NCI-H2171 (cell line): Measurements from ENCODE around the gene PEX11B.

ENCODE experiments used
- DNase-seq: peaks from one replicate; lab custom pipeline; 2025; lab: John Stamatoyannopoulos, UW

PEX11B gene, protein sequence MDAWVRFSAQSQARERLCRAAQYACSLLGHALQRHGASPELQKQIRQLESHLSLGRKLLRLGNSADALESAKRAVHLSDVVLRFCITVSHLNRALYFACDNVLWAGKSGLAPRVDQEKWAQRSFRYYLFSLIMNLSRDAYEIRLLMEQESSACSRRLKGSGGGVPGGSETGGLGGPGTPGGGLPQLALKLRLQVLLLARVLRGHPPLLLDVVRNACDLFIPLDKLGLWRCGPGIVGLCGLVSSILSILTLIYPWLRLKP

GRCh38 chr1:145918144-145918991, at the start of gene PEX11B:
TSS of gene PEX11B (minus strand) at chr1:145918717. CDS start at chr1:145918688, 29 bp downstream.
- DNase-seq: peak; percentile 95

DNA sequence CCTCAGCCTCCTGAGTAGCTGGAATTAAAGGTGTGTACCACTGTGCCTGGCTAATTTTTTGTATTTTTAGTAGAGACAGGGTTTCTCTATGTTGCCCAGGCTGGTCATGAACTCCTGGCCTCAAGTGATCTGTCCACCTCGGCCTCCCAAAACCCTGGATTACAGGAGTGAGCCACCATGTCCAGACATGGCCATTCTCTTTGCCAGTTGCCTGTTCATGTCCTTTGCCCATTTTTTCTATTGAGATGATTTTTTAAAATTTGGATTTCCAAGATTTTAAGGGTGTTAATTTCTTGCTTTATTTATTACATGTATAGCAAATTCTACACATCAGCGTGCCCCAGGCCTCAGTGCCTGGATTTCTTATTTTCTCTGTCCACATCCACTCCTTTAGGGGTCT, 48.8 kb upstream of the PEX11B start:
- DNase-seq: no peak

- DNase-seq: no peak
These were observed 46.7 kb upstream of the PEX11B start for GRCh38 chr1:145965119-145965744.

- DNase-seq: peak; percentile 87
These were observed 46.0 kb upstream of the PEX11B start, which contains the start of the genes ANKRD34A and POLR3GL for GRCh38 chr1:145964328-145965118. TSS of gene ANKRD34A (minus strand) at chr1:145964575. CDS start at chr1:145961759, 2,816 bp downstream. TSS of gene POLR3GL (plus strand) at chr1:145964690. CDS start at chr1:145974866, 10,176 bp downstream.

DNA sequence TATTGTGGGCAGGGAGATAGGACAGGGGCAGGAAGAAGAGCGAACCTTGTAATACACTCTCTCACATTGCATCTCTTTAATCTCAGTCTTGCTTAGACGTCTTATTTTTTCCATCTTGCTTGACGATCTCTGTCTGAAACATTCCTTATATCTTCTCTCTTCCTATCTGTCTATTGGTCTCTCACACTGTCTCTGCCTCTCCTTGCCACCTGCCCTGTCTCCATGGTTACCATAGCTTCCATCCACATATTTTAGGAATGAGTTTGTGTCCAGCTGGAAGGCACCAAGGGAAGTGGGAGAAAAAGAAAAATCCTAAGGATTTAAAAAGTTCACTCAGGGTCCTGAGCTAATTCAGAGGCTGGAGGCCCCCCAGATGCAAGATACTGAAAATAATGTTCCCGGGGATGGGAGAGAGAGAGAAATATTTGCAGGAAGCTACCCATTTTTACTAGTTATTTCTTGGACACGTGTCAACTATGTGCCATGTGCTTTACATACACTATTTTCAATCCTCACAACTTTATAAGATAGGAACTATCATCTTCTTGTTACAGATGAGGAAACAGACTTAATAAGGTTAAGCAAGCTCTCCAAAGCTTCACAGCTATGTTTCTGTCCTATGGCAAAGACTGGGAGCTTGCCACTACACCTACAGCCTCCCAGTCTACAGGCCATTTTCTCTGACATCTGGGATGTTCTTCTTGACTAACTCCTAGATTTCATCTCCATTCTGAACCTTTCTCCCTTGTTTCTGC, 44.9 kb upstream of the PEX11B start:
- no peak for DNase-seq

DNA sequence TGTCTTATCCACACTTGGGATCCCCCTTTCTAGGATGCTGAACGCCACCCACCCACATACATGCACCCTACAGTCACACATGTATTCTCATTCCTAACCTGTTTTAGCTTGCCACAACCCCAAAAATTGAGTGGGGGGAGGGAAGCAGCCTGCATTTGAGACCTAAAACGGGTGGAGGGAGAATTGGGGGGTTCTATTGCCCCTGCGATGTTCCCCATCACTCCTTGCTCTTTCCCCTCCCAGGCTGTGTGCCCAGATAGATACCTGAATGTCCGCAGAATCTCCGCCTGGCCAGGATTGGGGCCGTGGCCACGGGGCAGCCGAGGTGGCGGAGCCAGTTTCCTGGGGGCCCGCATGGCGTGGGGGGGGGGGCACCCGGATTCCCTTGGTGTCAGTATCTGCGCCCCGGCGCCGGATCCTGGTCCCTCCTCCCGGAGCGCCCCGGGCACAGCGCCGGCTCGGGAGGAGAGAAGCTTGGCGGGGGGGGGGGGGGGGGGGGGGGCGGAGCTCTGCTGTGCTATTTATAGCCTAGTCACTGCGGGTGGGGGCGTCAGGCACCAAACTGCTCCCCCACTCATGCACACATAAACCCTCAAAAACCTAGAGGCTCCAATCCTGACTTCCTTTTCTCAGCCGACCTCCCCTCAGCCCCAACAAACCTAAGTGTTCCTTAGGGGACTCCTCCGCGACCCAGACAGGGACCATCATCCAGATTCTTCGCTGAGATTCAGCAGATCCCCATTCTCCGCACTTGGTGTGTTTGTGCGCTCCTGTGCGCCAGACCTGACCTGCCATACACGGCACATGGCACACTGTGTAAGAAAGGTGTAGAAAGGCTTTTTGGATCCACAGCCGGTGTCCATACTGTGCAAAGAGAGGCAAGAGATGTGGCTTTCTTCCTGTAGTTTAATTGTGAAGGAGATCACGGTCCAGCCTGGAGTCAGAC, 43.9 kb upstream of the PEX11B start:
- DNase-seq: no peak

DNA sequence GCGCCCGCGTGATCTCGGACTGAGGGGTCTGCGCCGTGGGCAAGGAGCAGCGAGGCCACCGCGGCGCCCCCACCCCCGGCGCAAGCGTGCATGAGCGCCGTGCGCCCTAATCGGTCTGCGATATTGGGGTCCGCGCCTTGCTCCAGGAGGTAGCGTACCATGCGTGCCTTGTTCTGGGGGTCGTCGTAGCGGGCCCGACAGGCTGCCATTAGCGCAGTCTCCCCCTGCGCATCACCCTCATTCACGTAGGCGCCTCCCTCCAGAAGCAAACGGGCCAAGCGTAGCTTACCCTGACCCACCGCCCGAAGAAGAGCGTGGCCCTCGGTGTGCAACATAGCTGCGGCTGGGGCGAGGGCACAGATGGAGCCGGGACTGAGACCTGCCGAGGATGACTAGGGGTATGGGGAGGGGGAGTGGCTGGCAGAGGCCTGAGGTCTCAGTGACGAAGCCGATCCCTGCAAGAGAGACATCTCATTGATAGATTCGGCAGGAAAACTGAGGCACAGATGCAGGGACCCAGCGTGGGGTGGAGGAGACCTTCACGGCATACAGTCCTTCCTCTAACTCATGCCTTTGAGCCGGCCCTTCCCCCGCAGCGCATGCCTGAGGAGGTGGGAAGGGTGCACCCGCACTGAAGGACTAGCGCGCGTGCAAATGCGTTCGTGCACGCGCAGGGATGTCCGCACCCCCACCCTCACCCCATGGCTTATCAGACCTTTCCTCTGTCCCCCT, 43.1 kb upstream of the PEX11B start:
- peak; percentile 23 for DNase-seq

- DNase-seq: no peak
These were observed 42.5 kb upstream of the PEX11B start for GRCh38 chr1:145961109-145961424.

DNA sequence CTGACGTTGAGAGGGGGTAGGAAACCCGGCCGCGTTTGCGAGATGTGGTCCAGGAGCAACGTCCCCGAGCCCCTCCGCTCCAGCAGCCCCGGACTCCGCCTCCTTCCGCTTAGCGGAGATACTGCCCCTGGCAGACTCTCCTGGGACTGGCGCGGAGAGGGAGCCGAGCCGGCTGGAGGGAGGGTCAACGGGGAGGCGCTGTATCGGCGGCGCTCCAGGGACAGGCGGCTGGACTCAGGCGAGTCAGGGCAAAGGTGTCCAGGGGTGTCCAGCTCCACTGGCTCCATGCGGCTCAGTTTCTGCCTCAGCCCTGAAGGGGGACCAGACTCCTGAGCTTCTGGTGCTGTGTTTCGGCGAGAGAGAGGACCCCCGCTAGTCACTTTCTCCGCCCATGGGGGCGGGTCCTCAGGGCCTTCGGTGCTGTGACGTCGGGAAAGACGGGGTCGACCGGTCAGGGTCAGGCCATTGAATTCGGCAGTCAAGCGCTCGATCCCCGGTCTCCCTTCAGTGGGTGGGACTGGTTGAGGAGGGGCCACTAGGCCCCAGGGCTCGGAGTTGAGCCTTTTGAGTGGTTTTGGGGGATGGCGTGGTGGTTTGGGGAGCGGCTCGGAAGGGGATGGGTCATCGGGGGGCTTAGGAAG, 42.1 kb upstream of the PEX11B start:
- DNase-seq: peak; percentile 46

DNA sequence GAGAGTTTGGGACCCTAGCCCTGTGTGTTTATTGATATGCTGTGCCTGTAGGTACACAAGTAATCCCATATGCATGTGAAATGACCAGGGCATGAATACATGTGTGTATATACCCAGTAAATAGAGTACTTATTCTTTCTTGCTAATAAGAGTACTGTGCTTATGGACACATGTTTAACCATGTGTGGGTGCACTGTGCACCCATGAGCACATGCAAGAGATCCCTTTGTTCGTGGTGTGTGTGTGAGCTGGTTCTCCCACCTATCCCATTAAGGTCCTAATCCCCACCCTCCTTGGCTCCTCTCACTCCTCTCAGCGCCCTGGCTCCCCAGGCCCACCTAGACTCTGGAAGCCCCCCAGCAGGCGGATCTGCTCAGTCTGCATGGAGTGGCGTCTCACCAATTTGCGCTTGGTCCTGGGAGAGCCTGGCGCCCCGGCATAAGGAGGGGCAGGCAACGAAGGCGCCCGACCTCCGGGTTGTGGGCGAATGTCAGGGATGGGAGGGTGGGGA, 41.5 kb upstream of the PEX11B start:
- no peak for DNase-seq

DNA sequence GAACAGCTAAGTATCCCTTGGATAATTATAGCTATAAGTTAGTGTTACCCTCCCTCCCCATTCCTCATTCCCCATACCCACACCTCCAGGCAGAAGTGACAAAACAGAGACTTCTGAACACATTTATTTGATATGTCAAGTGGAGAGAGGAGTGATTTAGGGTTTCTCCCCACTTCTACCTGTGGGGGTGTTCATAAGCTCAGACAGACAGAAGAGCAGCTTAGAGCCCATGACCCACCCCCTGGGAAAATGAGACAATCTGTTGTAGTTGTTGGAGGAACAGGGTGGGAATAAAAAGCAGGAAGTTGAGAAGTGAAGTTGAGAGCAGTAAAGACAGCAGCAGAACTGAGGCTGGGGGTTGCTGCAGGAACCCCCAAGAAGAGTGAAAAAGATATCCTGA, 40.8 kb upstream of the PEX11B start:
- DNase-seq: no peak

GRCh38 chr1:145958734-145959133, 40.2 kb upstream of the PEX11B start:
- no peak for DNase-seq

DNA sequence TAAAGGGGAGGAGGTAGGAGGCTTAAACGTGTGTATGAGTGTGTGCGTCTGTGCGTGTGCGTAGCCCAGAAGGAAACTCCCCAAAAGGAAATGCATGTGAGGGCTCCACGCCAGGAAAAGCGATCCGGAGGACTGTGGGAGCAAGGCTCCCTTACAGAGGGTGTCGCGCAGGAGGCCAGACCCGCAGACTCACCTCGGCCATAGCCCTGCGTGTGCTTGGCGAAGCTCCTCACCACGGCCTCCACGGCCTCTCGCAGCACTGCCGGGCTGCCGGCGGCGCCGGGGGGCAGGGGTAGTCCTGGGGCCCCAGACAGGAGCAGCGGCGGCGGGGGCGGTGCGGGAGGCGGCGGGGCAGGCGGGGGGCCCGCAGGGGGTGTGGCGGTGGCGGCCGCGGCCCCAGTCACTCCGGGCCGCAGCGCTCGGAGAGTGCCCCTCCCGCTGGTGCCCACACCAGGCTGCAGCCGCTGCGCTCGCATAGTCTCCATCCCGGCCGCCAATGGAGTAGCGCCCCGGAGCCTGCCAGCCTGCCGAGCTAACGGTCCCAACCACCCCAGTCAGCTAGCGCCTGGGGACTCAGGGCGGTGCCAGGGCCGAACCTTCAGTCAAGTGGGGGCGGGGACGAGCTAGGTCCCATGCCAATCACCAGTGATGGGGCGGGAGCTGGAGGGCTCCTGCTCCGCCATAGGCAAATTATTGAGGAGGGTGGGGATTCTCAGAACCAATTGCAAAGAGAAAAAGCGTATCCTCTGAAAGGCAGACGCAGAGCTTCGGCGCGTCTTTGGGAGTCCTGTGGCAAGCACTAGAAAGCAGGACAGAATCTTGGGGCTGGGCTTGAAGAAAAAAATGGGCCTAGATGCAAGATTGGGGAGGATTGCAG, 39.2 kb upstream of the PEX11B start, which contains the start of gene LIX1L:
TSS of gene LIX1L (minus strand) at position 575 of the 877 bp plus-strand sequence. CDS start at position 485, 90 bp downstream.
- DNase-seq: peak; percentile 97

DNA sequence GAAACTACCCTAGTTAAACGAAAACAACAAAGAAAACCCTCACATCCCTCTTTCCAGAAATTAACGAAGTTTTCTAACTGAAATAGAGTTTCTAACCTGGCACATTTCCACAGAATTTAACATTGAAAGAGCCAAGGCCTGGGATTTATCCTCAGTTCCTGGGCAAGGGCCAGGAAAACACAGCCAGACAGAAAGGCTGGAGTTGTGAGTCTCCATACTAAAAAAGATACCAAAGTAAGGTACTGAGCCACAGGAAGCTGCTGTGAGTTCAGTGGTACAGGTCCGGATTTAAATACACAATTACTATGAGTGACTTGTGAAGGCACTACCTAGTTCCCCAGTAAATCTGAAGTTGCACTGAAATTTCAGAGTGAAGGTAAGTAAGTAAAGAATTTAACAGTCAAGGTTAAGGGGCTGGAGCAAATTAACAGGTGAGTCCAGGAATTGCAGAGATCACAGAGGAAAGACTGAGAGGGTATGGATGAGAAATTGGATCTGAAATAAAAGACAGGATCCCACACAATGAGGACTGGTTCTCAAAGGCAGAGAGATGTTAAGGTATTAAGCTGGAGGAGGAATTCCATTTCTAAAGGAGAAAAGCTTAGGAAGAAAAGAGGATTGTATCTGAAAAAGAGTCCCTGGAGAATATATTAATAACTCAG, 38.4 kb upstream of the PEX11B start:
- no peak for DNase-seq

- DNase-seq: no peak
These were observed 37.8 kb upstream of the PEX11B start for GRCh38 chr1:145956361-145956760.

GRCh38 chr1:145955436-145955835, 36.9 kb upstream of the PEX11B start:
- no peak for DNase-seq

DNA sequence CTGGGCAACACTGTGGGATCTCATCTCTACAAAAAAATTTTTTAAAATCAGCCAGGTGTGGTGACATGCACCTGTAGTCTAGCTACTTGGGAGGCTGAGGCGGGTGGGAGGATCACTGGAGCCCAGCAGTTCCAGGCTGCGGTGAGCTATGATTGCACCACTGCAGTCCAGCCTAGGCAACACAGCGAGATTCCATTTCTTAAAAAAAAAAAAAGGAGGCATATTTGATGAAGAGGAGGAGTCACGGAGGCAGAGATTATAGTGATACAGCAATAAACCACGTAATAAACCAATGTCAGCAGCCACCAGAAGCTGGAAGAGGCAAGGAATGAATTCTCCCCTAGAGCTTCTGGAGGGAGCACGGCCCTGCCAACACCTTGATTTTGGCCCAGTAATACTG, 35.3 kb upstream of the PEX11B start:
- DNase-seq: no peak
